Epithelial cell of umbilical artery (primary cell): ENCODE measurements around the gene SREK1. TPM values are rescaled to one million over a fixed set of nuclear protein-coding genes. Genes with fewer than 3 reads are reported as not detected.

Experiments
- total RNA-seq: library from RNA; depleted of rRNA; stranded (reverse); fragments of >200 nt; gene quantifications from 2 replicates; pipeline ENCODE4 v1.2.3, GENCODE V29; 2014

SREK1 gene, protein sequence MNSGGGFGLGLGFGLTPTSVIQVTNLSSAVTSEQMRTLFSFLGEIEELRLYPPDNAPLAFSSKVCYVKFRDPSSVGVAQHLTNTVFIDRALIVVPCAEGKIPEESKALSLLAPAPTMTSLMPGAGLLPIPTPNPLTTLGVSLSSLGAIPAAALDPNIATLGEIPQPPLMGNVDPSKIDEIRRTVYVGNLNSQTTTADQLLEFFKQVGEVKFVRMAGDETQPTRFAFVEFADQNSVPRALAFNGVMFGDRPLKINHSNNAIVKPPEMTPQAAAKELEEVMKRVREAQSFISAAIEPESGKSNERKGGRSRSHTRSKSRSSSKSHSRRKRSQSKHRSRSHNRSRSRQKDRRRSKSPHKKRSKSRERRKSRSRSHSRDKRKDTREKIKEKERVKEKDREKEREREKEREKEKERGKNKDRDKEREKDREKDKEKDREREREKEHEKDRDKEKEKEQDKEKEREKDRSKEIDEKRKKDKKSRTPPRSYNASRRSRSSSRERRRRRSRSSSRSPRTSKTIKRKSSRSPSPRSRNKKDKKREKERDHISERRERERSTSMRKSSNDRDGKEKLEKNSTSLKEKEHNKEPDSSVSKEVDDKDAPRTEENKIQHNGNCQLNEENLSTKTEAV
- 41.6 and 69.1 TPM in 2 replicates for total RNA-seq

DNA sequence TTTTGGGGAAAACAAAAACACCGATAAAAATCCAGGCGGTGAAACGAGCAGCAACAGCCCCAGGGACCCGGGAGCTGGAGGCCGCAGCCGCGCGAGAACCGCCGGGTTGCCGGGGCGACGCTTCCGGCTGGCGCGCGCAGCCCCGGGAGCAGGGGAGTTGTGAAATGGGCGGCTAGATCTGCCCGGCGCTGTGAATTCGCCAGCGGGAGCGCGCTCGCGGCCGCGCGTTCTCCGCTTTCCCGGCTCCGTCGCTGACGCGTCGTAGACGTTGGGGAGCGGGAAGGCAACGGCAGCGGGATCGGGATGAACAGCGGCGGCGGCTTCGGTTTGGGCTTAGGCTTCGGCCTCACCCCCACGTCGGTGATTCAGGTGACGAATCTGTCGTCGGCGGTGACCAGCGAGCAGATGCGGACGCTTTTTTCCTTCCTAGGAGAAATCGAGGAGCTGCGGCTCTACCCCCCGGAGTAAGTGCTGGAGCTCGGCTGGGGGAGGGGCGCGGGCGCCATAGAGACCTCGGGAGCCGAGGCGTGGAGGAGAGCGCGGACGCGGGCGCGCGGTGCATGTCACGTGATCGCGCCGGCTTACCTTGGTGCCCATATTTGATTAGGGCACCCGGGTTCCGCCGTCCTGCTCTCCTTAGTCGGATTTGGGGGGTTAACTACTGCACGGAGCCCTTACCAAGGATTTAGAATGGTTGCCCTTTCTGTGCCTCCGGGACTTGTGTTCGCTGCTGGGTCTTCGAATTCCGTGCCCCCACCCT, at the start of gene SREK1:
Gene SREK1, plus strand, starts transcription at position 227 of the 760 bp plus-strand sequence. Its CDS starts 77 bp downstream, at position 304.

Other genes with a start within 250 kb of the SREK1 start
- gene ERBIN, start 217.7 kb upstream of the SREK1 start, total RNA-seq, result 44.2 and 49.5 TPM in 2 replicates